Endothelial cell of umbilical vein (primary cell): ENCODE measurements around the gene DLGAP4. TPM values are rescaled to one million over a fixed set of nuclear protein-coding genes. Genes with fewer than 3 reads are reported as not detected.

Experiments used
- BruUV-seq: library from RNA; stranded (reverse); fragments of 400-500 nt; replicated peaks from 2 replicates; lab custom pipeline; 2021; lab: Mats Ljungman, UMichigan
- CTCF ChIA-PET: fragments of 300-600, 350-600 bp; sonication (Branson Sonifier 250); formaldehyde crosslinking; loops from one replicate; lab custom pipeline; 2021; ENCODE audit warnings: antibody characterized with exemption, inconsistent platforms; lab: Charles Lee
- POLR2A ChIA-PET: fragments of 300-600, 350-600 bp; sonication (Branson Sonifier 250); formaldehyde crosslinking; loops from one replicate; lab custom pipeline; 2021; ENCODE audit warnings: antibody characterized with exemption, inconsistent platforms; lab: Charles Lee
- DNase-seq: peaks from one replicate; pipeline ENCODE4 v3.0.0-alpha.2; 2011; ENCODE audit warnings: low read depth, low spot score
- FAIRE-seq: peaks from 2 replicates; lab custom pipeline; 2011; peaks lifted over from hg19 to GRCh38; lab: Jason Lieb, UNC
- H2AFZ ChIP-seq: 2 replicates; pipeline ENCODE4 v1.6.0; 2012; ENCODE audit warnings: low read depth, low read length, control low read depth, inconsistent platforms
- H3K27ac ChIP-seq: 2 replicates; pipeline ENCODE4 v1.5.1; 2011; ENCODE audit warnings: low read depth, mild to moderate bottlenecking, control low read depth, low read length, moderate library complexity; ENCODE audit not compliant: insufficient read depth
- H3K27me3 ChIP-seq, 2 experiments: 2 replicates each; pipeline versions ENCODE4 v1.6.0 to v1.6.1; 2011; ENCODE audit warnings: low read length in 2 of 2, mixed read lengths in 1 of 2; ENCODE audit not compliant: control insufficient read depth in 2 of 2, insufficient read depth in 2 of 2
- H3K36me3 ChIP-seq, 2 experiments: 2 replicates in 1 of 2; 3 replicates in 1 of 2; pipeline ENCODE4 v1.5.1; 2011; ENCODE audit warnings: low read length in 2 of 2, mild to moderate bottlenecking in 1 of 2, moderate library complexity in 1 of 2; ENCODE audit not compliant: control insufficient read depth in 2 of 2, insufficient read depth in 2 of 2; ENCODE audit errors: extremely low read depth in 1 of 2
- H3K4me1 ChIP-seq: 3 replicates; pipeline ENCODE4 v1.5.1; 2011; ENCODE audit warnings: mild to moderate bottlenecking, low read length; ENCODE audit not compliant: control insufficient read depth, insufficient read depth; ENCODE audit errors: extremely low read depth
- H3K4me2 ChIP-seq: 2 replicates; pipeline ENCODE4 v1.6.1; 2011; ENCODE audit warnings: low read length, control low read depth, mixed read lengths; ENCODE audit not compliant: insufficient read depth
- H3K4me3 ChIP-seq, 3 experiments: fragments of 200-600 bp in 1 of 3; sonication (generic), shearing (Covaris generic) in 1 of 3; replicated peaks in 1 of 3; 2 replicates each; pipeline ENCODE4 v1.5.1; 2011 to 2016; ENCODE audit warnings: control low read depth in 3 of 3, low read length in 3 of 3, mild to moderate bottlenecking in 2 of 3, inconsistent platforms in 1 of 3, low read depth in 1 of 3, moderate library complexity in 1 of 3; ENCODE audit not compliant: insufficient read depth in 1 of 3
- H3K79me2 ChIP-seq: 2 replicates; pipeline ENCODE4 v1.6.0; 2012; ENCODE audit warnings: low read length, inconsistent platforms; ENCODE audit not compliant: control insufficient read depth, insufficient read depth
- H3K9ac ChIP-seq: replicated peaks from 2 replicates; pipeline ENCODE3; 2011; ENCODE audit warnings: low read length, control low read depth; ENCODE audit not compliant: insufficient read depth; ENCODE audit errors: extremely low read depth
- H3K9me1 ChIP-seq: replicated peaks from 3 replicates; pipeline ENCODE4 v1.6.0; 2011; ENCODE audit warnings: mild to moderate bottlenecking, low read length; ENCODE audit not compliant: control insufficient read depth, insufficient read depth; ENCODE audit errors: extremely low read depth
- H3K9me3 ChIP-seq: replicated peaks from 2 replicates; pipeline ENCODE4 v1.5.1; 2012; ENCODE audit warnings: low read length, inconsistent platforms; ENCODE audit not compliant: control insufficient read depth, insufficient read depth
- H4K20me1 ChIP-seq: replicated peaks from 2 replicates; pipeline ENCODE3; 2011; ENCODE audit warnings: mild to moderate bottlenecking, low read length; ENCODE audit not compliant: control insufficient read depth, insufficient read depth; ENCODE audit errors: extremely low read depth
- CTCF ChIP-seq, 2 donors: IDR thresholded peaks; 1 replicate in 1 of 2; 2 replicates in 1 of 2; pipeline ENCODE4 v1.5.1; 2011; ENCODE audit warnings: low read length in 2 of 2, mild to moderate bottlenecking in 2 of 2, moderate library complexity in 2 of 2, control low read depth in 1 of 2, inconsistent platforms in 1 of 2, low read depth in 1 of 2; ENCODE audit not compliant: insufficient read depth in 1 of 2; ENCODE audit errors: extremely low read depth in 1 of 2
- EZH2 ChIP-seq: IDR thresholded peaks from 2 replicates; pipeline ENCODE4 v1.6.1; 2012; ENCODE audit warnings: borderline replicate concordance, low read depth, mild to moderate bottlenecking, moderate library complexity, low read length, inconsistent platforms; ENCODE audit not compliant: severe bottlenecking
- FOS ChIP-seq: IDR thresholded peaks from 2 replicates; pipeline ENCODE4 v1.6.1; 2011; ENCODE audit warnings: mild to moderate bottlenecking, low read length, moderate library complexity, borderline replicate concordance; ENCODE audit not compliant: insufficient read depth
- GATA2 ChIP-seq: IDR thresholded peaks from 2 replicates; pipeline ENCODE4 v1.7.0; 2011; ENCODE audit warnings: low read depth, mild to moderate bottlenecking, moderate library complexity, mixed read lengths, low read length; ENCODE audit not compliant: insufficient read length, insufficient read depth
- JUN ChIP-seq: IDR thresholded peaks from 2 replicates; pipeline ENCODE4 v1.6.1; 2011; ENCODE audit warnings: borderline replicate concordance, low read depth; ENCODE audit not compliant: insufficient read length, insufficient read depth
- MAX ChIP-seq: IDR thresholded peaks from 2 replicates; pipeline ENCODE4 v1.6.1; 2011; ENCODE audit not compliant: insufficient read depth, insufficient read length
- MYC ChIP-seq: IDR thresholded peaks from one replicate; pipeline ENCODE4 v1.6.1; 2011; ENCODE audit warnings: mild to moderate bottlenecking, low read depth, low read length
- POLR2A ChIP-seq: IDR thresholded peaks from 2 replicates; pipeline ENCODE4 v1.6.1; 2012; ENCODE audit warnings: low read depth, mild to moderate bottlenecking, control low read depth, low read length
- POLR2AphosphoS5 ChIP-seq: IDR thresholded peaks from 2 replicates; pipeline ENCODE4 v1.6.1; 2012; ENCODE audit warnings: low read depth, mild to moderate bottlenecking, control low read depth, low read length, moderate library complexity; ENCODE audit not compliant: insufficient read depth
- dilution Hi-C: fragments of 300-500 bp; cut with MboI; formaldehyde crosslinking; loops from one replicate; pipeline ENCODE4 v1.15.0; 2019; ENCODE audit warnings: low sequenced_read_pairs; ENCODE audit not compliant: extremely low pct_ligation_motif_present
- intact Hi-C: fragments of 100-400 bp; cut with micrococcal nuclease; formaldehyde crosslinking; loops from one replicate; pipeline ENCODE4 v1.10.0; 2022
- polyA plus RNA-seq, 4 experiments: library from polyadenylated mRNA; depleted of rRNA in 3 of 4; stranded (reverse) in 3 of 4; unstranded in 1 of 4; fragments of >200 nt; gene quantifications; 2 replicates each; pipeline versions ENCODE4 v1.2.1 to v1.2.3, GENCODE V29; 2011 to 2012; ENCODE audit warnings: missing spikeins in 1 of 4
- total RNA-seq: library from RNA; stranded (reverse); gene quantifications from 2 replicates; pipeline ENCODE4 v1.2.3, GENCODE V29; 2021

The DLGAP4 gene
- total and polyA plus RNA-seq, 2 donors (not counting 3 experiments of a cell fraction or from before 2014, with no cell fraction given): 57.5 to 125 TPM

- Histone ChIP-seq H2AFZ (no peak overlapping the region), H3K36me3 (no peaks in the 10 kb centered on the region), H3K4me1 (no peaks in the 10 kb centered on the region), H3K27me3 (peaks cover 0 to 4% of the 10 kb centered on the region in 2 experiments), H3K27ac (no peak overlapping the region), H3K9ac (no peak overlapping the region), H4K20me1 (no peaks in the 10 kb centered on the region), H3K9me1 (no peaks in the 10 kb centered on the region), H3K4me2 (no peak overlapping the region), H3K79me2 (no peaks in the 10 kb centered on the region), H3K4me3 (no peak overlapping the region), H3K9me3 (no peaks in the 10 kb centered on the region)
- ChIA-PET CTCF (interaction anchor here (1.2 to 2.8 kb wide), 4 partner anchors 8 to 189 kb away, joined by 4 to 11 read pairs (median 7); no protein-coding TSS in a partner anchor), POLR2A (no interaction called here)
- intact Hi-C loops: loop anchor here (10.0 kb wide), 1 partner anchor 117 kb away; no protein-coding TSS in a partner anchor
- no TSS peak for BruUV-seq
- no peak for TF ChIP-seq EZH2
- no peak for TF ChIP-seq POLR2A
- TF ChIP-seq MAX: no peak
- no peak for FAIRE-seq
- dilution Hi-C loops: no loop called here
- DNase-seq: no peak
These were observed 85.8 kb downstream of the DLGAP4 start for GRCh38 chr20:36391955-36392354.

- Histone ChIP-seq H3K4me1 (no peaks in the 10 kb centered on the region), H3K9me3 (no peaks in the 10 kb centered on the region), H3K36me3 (no peaks in the 10 kb centered on the region), H3K4me2 (no peak overlapping the region), H4K20me1 (no peaks in the 10 kb centered on the region), H3K27ac (no peak overlapping the region), H3K79me2 (no peaks in the 10 kb centered on the region), H3K9ac (no peak overlapping the region), H3K4me3 (no peak overlapping the region), H3K9me1 (no peaks in the 10 kb centered on the region), H2AFZ (no peak overlapping the region), H3K27me3 (peaks cover 0 to 6% of the 10 kb centered on the region in 2 experiments)
- intact Hi-C loops (loop anchor here (10.0 kb wide), 1 partner anchor 118 kb away; no protein-coding TSS in a partner anchor), dilution Hi-C loops (no loop called here)
- FAIRE-seq (no peak), DNase-seq (no peak)
- no peak for TF ChIP-seq POLR2AphosphoS5
- no peak for TF ChIP-seq FOS
- no peak for TF ChIP-seq EZH2
- TF ChIP-seq GATA2: no peak
- no peak for TF ChIP-seq POLR2A
- TF ChIP-seq MYC: no peak
- no peak for TF ChIP-seq CTCF (IDR thresholded peaks at IDR 0.05; ENCODE audit: extremely low read depth in 1 of 2, insufficient read depth in 1 of 2, low read depth in 1 of 2, low read length in 2 of 2)
- TF ChIP-seq JUN: no peak
- ChIA-PET CTCF (no interaction called here), POLR2A (no interaction called here)
- BruUV-seq: no TSS peak
These were observed 86.8 kb downstream of the DLGAP4 start for GRCh38 chr20:36392989-36393388.
